Mucosa of descending colon (tissue), 3 donors: ENCODE results near the gene RIC8A. TPM values are rescaled to one million over a fixed set of nuclear protein-coding genes. Genes with fewer than 3 reads are reported as not detected.
A peak's percentile ranks its signal among the peaks of the same experiment; 100 is the strongest.

Source experiments
- ATAC-seq: fragments of 200-7000 bp; cut with Tn5 transposase; one replicate; pipeline ENCODE4 v1.9.1; 2020; ENCODE audit warnings: mild to moderate bottlenecking, moderate library complexity
- DNase-seq, 3 donors: peaks; one replicate each; pipeline ENCODE4 v3.0.0-alpha.2; 2020
- H3K36me3 ChIP-seq: fragments of 200-600 bp; one replicate; pipeline ENCODE4 v1.8.0; 2021; ENCODE audit warnings: low read depth, mild to moderate bottlenecking
- H3K4me1 ChIP-seq: fragments of 200-600 bp; one replicate; pipeline ENCODE4 v1.8.0; 2021; ENCODE audit warnings: low read depth, mild to moderate bottlenecking
- H3K4me3 ChIP-seq: fragments of 200-600 bp; one replicate; pipeline ENCODE4 v1.8.0; 2021; ENCODE audit warnings: mild to moderate bottlenecking
- H3K9me3 ChIP-seq: fragments of 200-600 bp; one replicate; pipeline ENCODE4 v1.8.0; 2021; ENCODE audit warnings: mild to moderate bottlenecking
- intact Hi-C, 2 donors: fragments of 100-400 bp; cut with DNase I in 1 of 2; cut with micrococcal nuclease in 1 of 2; formaldehyde crosslinking; loops; one replicate each; pipeline versions ENCODE4 v1.11.0 to v1.11.1; 2022; cut with DNase I, micrococcal nuclease
- total RNA-seq, 3 donors: library from RNA; stranded (reverse); fragmentation: NEBNext Ultra II Directional in 2 of 3; extraction: Animal tissue kit (Norgen Biotek cat#: 25700) in 2 of 3; gene quantifications; one replicate each; pipeline versions ENCODE4 v1.2.1 to v1.2.4, GENCODE V29; 2021 to 2023
- TF ChIP-seq, protein P1 (sequence below): fragments of 200-600 bp; IDR thresholded peaks from one replicate; pipeline ENCODE4 v1.8.0; 2022; ENCODE audit warnings: antibody characterized with exemption, mild to moderate bottlenecking
- donor health status: DM: no; HTN: no; CAD: no; lungs with moderate emphysema.
- donor health status: DM: no; HTN: no; CAD: no.
- donor health status: DM: no; HTN: yes; CAD: no.

Gene RIC8A
- total RNA-seq, 3 donors from 2014 or later = 75.1 to 93.1 (median 82.2) TPM

DNA sequence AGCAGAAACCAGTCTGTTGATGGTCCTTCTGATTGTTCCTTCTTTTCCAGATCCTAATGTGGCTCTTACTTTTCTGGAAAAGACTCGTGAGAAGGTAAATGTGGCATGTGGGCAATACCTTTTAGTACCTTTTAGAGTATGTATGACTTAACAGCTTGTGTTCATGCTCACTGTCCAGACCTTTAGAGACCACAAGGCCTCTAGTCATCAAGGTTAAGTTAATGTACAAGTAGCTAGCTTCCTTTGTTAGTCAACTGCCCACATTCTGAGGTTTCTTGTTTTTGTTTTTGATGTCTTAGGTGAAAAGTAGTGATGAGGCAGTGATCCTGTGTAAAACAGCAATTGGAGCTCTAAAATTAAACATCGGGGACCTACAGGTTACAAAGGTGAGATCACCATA lies 36.9 kb downstream of the RIC8A start:
- TF ChIP-seq, protein P1, sequence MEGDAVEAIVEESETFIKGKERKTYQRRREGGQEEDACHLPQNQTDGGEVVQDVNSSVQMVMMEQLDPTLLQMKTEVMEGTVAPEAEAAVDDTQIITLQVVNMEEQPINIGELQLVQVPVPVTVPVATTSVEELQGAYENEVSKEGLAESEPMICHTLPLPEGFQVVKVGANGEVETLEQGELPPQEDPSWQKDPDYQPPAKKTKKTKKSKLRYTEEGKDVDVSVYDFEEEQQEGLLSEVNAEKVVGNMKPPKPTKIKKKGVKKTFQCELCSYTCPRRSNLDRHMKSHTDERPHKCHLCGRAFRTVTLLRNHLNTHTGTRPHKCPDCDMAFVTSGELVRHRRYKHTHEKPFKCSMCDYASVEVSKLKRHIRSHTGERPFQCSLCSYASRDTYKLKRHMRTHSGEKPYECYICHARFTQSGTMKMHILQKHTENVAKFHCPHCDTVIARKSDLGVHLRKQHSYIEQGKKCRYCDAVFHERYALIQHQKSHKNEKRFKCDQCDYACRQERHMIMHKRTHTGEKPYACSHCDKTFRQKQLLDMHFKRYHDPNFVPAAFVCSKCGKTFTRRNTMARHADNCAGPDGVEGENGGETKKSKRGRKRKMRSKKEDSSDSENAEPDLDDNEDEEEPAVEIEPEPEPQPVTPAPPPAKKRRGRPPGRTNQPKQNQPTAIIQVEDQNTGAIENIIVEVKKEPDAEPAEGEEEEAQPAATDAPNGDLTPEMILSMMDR = no peak
- ATAC-seq (no peak), DNase-seq (no peak)
- Histone ChIP-seq H3K9me3 (no peaks in the 10 kb centered on the region), H3K4me1 (no peaks in the 10 kb centered on the region), H3K4me3 (no peak overlapping the region), H3K36me3 (peaks cover 24% of the 10 kb centered on the region)
- intact Hi-C loops = no loop called here

DNA sequence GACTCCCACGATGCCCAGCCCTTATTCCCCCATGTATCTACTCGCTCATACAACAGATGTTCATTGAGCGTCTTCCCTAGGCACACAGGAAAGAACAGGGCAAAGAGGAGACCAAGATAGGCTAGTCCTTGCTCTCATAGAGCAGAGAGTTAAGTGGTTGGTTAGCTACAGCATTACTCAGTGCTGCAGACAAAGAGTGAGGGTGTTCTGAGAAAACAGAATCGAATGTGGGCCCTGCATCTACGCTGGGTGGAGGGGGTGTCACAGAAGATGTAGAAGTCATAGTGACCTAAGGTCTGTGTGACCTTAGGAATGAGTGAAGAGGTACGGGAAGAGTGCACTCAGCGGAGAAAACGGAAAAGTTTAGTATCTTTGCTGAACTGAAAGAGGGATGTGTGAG lies 41.6 kb downstream of the RIC8A start:
- Histone ChIP-seq H3K4me1 (no peaks in the 10 kb centered on the region), H3K4me3 (no peak overlapping the region), H3K36me3 (peaks cover 19% of the 10 kb centered on the region), H3K9me3 (no peaks in the 10 kb centered on the region)
- DNase-seq (no peak), ATAC-seq (no peak)
- intact Hi-C loops = no loop called here
- TF ChIP-seq, protein P1 = no peak

DNA sequence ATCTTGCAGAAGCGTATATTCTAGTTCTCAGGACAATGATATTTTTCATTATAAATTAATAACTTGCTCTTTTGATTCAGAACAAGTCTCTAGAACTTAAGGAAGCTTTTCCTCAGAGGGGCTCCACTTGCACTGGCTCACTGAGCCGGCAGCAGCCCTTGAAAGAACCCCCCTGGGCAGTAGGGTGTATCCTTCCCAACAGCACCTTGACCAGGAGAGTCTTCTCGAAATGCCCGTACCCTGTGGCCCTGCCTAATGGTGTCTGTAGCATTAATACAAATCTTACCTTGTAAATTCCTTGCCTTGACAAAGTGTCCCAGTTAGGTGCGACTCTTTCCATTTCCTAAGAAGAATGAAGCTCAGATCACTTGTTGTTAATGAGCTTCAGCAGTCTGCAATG lies 42.8 kb downstream of the RIC8A start:
- intact Hi-C loops = no loop called here
- Histone ChIP-seq H3K9me3 (no peaks in the 10 kb centered on the region), H3K4me1 (no peaks in the 10 kb centered on the region), H3K4me3 (no peak overlapping the region), H3K36me3 (peaks cover 15% of the 10 kb centered on the region)
- TF ChIP-seq, protein P1 = no peak
- no peak for ATAC-seq
- no peak for DNase-seq

DNA sequence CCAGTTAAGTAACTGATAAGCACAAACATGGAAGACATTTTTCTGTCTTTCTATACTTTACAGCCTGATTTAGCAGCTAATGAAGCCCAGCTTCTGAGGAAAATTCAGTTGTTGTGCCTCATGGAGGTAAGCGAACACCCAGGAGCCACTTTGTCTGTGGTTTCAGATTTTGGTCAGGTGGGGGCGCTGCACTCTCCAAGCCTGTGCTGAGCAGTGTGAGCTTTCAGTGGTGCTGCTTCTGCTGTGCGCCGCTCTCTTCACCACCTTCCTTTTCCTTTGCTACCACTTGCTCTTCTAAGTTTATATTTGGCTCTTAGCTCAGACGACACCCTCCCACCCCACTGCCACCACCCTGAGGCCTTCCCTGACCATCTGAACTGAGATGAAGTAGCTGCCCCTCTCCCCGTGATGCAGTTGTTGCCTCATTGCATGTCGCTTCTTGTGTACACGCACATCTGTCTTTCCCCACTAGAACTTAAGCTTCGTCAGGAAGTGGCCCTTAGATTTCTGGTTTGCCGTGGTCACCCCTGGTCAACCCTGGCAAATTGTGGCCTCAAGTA lies 43.3 kb downstream of the RIC8A start:
- H3K36me3 ChIP-seq = peaks cover 15% of the 10 kb centered on the region
- no peak overlapping the region for H3K4me3 ChIP-seq
- no peaks in the 10 kb centered on the region for H3K9me3 ChIP-seq
- intact Hi-C loops = no loop called here
- no peaks in the 10 kb centered on the region for H3K4me1 ChIP-seq
- DNase-seq (peak in 2 of 3 donors; percentile 70 to 75), ATAC-seq (peak; percentile 91)
- TF ChIP-seq, protein P1 = peak; percentile 59

DNA sequence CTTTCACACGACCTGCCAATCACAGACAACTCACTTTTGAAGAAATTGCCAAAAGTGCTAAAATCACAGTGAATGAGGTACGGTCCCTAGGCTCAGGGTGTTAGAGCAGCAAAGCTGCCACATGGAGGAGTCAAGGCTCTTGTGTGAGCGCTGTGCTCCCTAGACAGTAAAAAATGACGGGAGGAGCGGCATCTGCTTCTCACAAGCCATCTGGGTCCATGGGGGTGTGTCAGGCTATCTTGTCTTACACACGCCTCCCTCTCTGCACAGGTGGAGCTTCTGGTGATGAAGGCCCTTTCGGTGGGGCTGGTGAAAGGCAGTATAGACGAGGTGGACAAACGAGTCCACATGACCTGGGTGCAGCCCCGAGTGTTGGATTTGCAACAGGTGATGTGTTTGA lies 44.0 kb downstream of the RIC8A start:
- intact Hi-C loops = no loop called here
- ATAC-seq (peak; percentile 9), DNase-seq (no peak)
- peaks cover 15% of the 10 kb centered on the region for H3K36me3 ChIP-seq
- TF ChIP-seq, protein P1 = no peak
- H3K4me3 ChIP-seq = no peak overlapping the region
- no peaks in the 10 kb centered on the region for H3K4me1 ChIP-seq
- no peaks in the 10 kb centered on the region for H3K9me3 ChIP-seq

DNA sequence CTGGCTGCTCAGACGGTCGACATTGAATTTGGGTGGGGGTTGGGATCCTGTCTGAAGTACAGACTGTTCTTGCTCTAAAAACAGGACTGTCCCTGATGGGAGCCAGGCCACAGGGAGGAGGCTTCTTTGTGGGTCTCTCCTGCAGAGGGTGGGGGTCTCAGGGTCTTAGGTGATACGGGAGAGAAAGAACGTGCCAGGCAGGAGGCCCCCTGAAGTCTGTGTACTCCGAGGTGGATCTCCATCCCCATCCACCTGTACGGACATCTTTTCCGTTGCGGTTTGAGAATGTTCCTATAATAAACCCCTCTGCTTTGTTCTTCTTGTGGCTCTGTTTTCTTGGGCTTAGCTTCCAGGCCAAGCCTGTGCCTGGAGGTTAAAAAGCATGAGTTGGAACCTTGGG lies 45.2 kb downstream of the RIC8A start:
- Histone ChIP-seq H3K4me1 (no peaks in the 10 kb centered on the region), H3K4me3 (no peak overlapping the region), H3K36me3 (peaks cover 13% of the 10 kb centered on the region), H3K9me3 (no peaks in the 10 kb centered on the region)
- ATAC-seq = no peak
- intact Hi-C loops = no loop called here
- TF ChIP-seq, protein P1 = no peak
- DNase-seq = no peak
